GM10266 (cell line): ENCODE results near the gene CCDC157.

Experiments
- DNase-seq: peaks from one replicate; pipeline ENCODE4 v3.0.0; 2012; ENCODE audit errors: extremely low spot score
- TF ChIP-seq, protein P1 (sequence below): IDR thresholded peaks from 2 replicates; pipeline ENCODE4 v1.5.1; 2012; ENCODE audit warnings: mild to moderate bottlenecking, low read depth; ENCODE audit not compliant: control insufficient read depth, insufficient read depth; ENCODE audit errors: missing control alignments

CCDC157 gene

DNA sequence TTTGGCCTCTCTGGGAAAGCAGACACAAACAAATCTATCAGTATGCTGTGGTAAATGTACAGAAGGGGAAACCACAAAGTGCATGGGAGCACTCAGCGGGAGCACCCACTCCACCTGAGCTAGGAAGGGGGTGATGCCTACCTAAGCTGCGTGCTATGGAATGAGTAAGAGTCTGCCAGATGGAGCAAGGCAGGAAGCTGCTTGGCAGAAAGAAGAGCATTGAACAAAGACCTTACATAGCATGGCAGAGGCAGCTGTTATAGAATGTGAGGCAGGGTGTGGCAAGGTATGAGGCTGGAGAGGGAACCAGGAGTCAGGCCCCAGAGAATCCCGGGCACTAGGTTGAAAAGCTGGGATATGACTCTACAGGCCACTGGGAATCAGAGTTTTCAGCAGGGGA, 55.0 kb downstream of the CCDC157 start:
- TF ChIP-seq, protein P1, sequence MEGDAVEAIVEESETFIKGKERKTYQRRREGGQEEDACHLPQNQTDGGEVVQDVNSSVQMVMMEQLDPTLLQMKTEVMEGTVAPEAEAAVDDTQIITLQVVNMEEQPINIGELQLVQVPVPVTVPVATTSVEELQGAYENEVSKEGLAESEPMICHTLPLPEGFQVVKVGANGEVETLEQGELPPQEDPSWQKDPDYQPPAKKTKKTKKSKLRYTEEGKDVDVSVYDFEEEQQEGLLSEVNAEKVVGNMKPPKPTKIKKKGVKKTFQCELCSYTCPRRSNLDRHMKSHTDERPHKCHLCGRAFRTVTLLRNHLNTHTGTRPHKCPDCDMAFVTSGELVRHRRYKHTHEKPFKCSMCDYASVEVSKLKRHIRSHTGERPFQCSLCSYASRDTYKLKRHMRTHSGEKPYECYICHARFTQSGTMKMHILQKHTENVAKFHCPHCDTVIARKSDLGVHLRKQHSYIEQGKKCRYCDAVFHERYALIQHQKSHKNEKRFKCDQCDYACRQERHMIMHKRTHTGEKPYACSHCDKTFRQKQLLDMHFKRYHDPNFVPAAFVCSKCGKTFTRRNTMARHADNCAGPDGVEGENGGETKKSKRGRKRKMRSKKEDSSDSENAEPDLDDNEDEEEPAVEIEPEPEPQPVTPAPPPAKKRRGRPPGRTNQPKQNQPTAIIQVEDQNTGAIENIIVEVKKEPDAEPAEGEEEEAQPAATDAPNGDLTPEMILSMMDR: no peak
- no peak for DNase-seq

- no peak for DNase-seq
- TF ChIP-seq, protein P1: no peak
Observed at GRCh38 chr22:30413001-30413400, 56.2 kb downstream of the CCDC157 start.

GRCh38 chr22:30413745-30414524, 57.1 kb downstream of the CCDC157 start:
- no peak for DNase-seq
- TF ChIP-seq, protein P1: no peak

GRCh38 chr22:30414525-30415047, 57.8 kb downstream of the CCDC157 start:
- no peak for DNase-seq
- TF ChIP-seq, protein P1: no peak

- TF ChIP-seq, protein P1: no peak
Observed at GRCh38 chr22:30416403-30416802, 59.6 kb downstream of the CCDC157 start.

DNA sequence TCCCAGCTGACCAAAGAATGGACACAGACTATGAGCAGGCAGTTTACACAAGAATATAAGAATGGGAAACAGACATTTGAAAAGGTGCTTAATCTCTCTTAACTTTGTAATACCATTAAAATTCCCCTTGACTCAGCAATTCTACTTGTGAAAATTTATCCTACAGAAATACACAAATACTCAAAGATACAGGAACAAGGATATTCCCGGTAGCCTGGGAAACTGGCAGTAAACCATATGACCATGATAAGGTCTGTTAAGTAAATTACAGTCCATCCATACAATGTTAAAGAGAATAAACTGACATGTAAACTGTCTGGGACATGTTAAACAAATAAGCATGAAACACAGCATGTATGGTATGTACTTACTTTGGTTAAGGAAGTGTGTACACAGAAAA, 60.0 kb downstream of the CCDC157 start:
- no peak for DNase-seq
- TF ChIP-seq, protein P1: no peak

More at GRCh38 chr22:30416403-30416802, 59.6 kb downstream of the CCDC157 start:
- DNase-seq: no peak

DNA sequence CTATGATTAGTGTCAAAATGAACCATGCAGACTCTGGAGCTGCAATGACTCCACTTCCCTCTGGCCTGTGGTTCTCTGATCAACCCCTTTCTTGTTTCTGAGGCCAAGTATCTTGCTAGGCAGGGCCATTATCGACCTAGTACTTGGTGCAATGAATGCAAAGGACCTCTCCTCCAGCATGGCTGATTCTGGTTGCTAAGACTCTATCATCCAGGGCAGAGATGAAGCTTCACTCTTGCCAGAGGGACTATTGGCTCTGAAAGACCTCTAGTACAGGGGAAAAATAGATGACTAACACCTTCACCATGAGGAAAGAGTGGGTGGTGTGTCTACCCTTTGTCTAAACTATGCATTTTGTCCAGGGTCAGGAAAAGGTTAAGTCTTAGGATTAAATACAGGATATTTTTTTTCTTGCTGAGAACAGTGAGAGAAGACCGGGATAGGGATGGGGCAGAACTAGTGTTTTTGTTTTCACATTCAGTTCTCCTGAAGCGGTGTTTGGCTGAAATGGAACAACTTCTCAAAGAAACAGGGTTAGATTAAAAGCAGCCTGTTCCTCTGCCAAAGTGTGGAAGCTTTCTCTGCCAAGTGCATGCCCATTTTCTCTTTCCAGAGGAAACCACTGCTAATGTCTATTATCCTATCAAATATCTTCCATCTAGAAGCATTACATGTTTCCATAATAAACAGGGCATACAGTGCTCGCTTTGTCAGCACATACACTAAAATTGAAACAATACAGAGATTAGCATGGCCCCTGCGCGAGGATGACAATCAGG, 63.7 kb downstream of the CCDC157 start:
- TF ChIP-seq, protein P1: no peak
- no peak for DNase-seq
